Thymus (tissue), 11 donors: ENCODE results near the gene KYNU. TPM values are rescaled to one million over a fixed set of nuclear protein-coding genes. Genes with fewer than 3 reads are reported as not detected.

Experiments used
- DNase-seq, 9 donors: peaks; one replicate each; pipeline ENCODE4 v3.0.0-alpha.2; 2013; ENCODE audit warnings: low spot score in 9 of 9, low read depth in 6 of 9, missing footprints in 1 of 9
- H3K27ac ChIP-seq, 2 donors: one replicate each; pipeline ENCODE4 v1.5.1; 2013; ENCODE audit warnings: control low read depth in 1 of 2, low read depth in 1 of 2, low read length in 1 of 2, mild to moderate bottlenecking in 1 of 2, moderate library complexity in 1 of 2
- H3K27me3 ChIP-seq, 2 donors: one replicate each; pipeline ENCODE4 v1.5.1; 2013; ENCODE audit warnings: low read length in 1 of 2; ENCODE audit not compliant: control insufficient read depth in 2 of 2, insufficient read depth in 1 of 2
- H3K36me3 ChIP-seq, 2 donors: one replicate each; pipeline ENCODE4 v1.5.1; 2013; ENCODE audit warnings: low read length in 1 of 2, mild to moderate bottlenecking in 1 of 2, moderate library complexity in 1 of 2; ENCODE audit not compliant: control insufficient read depth in 2 of 2, insufficient read depth in 2 of 2
- H3K4me1 ChIP-seq, 2 donors: one replicate each; pipeline ENCODE4 v1.5.1; 2013; ENCODE audit warnings: low read length in 2 of 2; ENCODE audit not compliant: control insufficient read depth in 2 of 2, insufficient read depth in 2 of 2
- H3K4me3 ChIP-seq, 2 donors: one replicate each; pipeline ENCODE4 v1.5.1; 2013; ENCODE audit warnings: low read length in 2 of 2, control low read depth in 1 of 2, mild to moderate bottlenecking in 1 of 2
- H3K9me3 ChIP-seq, 2 donors: one replicate each; pipeline ENCODE4 v1.5.1; 2013; ENCODE audit warnings: low read length in 1 of 2, mild to moderate bottlenecking in 1 of 2; ENCODE audit not compliant: control insufficient read depth in 2 of 2, insufficient read depth in 1 of 2
- WGBS: extraction: QIAGEN DNeasy Blood & Tissue Kit; methylation state at CpG from one replicate; pipeline ENCODE4 v1.1.7; 2013; 5-methylcytosine and 5-hydroxymethylcytosine counted together
- polyA plus RNA-seq: library from polyadenylated mRNA; stranded (reverse); fragments of 200-250 nt; gene quantifications from one replicate; pipeline ENCODE4 v1.2.3, GENCODE V29; 2013
- total RNA-seq: library from RNA; stranded (reverse); fragments of 120-200 nt; gene quantifications from one replicate; pipeline ENCODE4 v1.2.4, GENCODE V29; 2013
- donor health status: healthy.

The KYNU gene
- total and polyA plus RNA-seq, 2 donors: 6.6 to 11.3 TPM

GRCh38 chr2:142974288-142975024, 97.0 kb downstream of the KYNU start:
- 76% methylated on average over 3 of the region's 3 CpGs for WGBS
- DNase-seq: no peak
- no peaks in the 10 kb centered on the region for H3K36me3 ChIP-seq
- no peak overlapping the region for H3K27ac ChIP-seq
- no peaks in the 10 kb centered on the region for H3K27me3 ChIP-seq
- peaks cover 0 to 2% of the 10 kb centered on the region in 2 donors for H3K4me1 ChIP-seq
- no peaks in the 10 kb centered on the region for H3K9me3 ChIP-seq
- no peak overlapping the region for H3K4me3 ChIP-seq

DNA sequence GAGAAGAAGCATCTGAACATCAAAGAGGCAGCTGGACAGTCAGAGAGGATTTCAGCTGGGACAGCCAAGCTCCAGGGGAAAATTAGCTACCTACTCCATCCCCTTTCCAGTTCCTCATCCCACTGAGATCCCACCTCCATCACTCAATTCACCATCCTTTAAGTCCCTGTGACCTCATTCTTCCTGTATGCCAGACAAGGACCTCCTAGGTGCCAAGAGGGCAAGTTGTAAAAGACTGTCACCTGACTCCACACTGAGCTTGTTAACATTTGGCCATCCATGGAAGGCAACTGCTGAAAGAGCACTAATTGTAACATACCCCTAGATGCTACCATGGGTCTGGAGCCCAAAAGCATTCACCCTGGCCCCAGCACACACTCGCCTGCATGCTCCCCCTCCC, 97.8 kb downstream of the KYNU start:
- H3K36me3 ChIP-seq: no peaks in the 10 kb centered on the region
- DNase-seq: no peak
- no peaks in the 10 kb centered on the region for H3K9me3 ChIP-seq
- no peaks in the 10 kb centered on the region for H3K27me3 ChIP-seq
- H3K4me3 ChIP-seq: no peak overlapping the region
- peaks cover 0 to 2% of the 10 kb centered on the region in 2 donors for H3K4me1 ChIP-seq
- WGBS: 100% methylated on average over 1 of the region's 1 CpG
- no peak overlapping the region for H3K27ac ChIP-seq

DNA sequence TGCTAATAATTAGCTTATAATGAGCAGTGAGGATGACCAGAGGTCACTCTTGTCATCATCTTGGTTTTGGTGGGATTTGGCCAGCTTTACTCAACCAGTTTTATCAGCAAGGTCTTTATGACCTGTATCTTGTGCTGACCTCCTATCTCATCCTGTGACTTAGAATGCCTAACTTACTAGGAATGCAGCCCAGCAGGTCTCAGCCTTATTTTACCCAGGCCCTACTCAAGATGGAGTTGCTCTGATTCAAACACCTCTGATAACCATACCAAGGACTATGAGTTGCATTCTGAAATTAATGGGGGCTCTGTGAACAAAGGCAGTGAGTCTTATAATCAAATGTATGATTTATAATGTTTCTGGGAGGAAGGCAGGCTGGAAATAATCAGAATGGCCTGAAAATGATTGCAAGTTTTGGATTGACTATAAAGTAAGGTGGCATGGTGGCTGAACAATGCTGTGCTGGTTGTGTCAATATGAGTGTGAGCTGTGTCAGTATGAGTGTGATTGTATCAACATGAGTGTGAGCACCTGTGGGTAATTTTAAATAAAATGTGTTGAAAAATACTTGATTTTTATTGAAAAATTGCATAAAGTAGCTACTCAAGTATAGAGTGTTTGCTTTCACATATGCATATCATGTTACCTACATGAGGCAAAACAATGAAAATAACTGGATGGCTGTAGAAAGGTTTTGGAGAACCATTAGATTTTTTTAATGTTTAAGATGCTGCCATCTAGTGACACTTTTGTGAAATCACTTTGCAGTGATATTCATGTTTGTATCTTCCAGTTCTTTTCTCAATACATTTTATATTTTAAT, 103.0 kb downstream of the KYNU start:
- Histone ChIP-seq H3K9me3 (no peaks in the 10 kb centered on the region), H3K4me3 (no peak overlapping the region), H3K27me3 (no peaks in the 10 kb centered on the region), H3K4me1 (no peaks in the 10 kb centered on the region), H3K27ac (no peak overlapping the region), H3K36me3 (no peaks in the 10 kb centered on the region)
- DNase-seq: peak in 1 of 9 donors; percentile 7

DNA sequence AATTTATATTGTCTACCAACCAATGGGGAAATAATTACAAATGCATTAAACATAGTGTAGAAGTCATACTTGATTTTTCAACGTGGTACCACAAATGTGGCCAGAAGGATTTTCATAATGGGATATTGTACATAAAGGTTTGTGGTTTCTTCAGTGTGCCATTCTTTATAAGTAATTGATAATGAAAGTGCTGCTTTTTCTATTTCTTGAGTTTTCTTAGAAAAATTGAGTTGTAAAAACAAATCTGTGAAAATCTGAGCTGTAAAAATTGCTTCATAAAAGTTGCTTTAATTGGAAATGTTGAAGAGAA, 103.6 kb downstream of the KYNU start:
- no peak overlapping the region for H3K4me3 ChIP-seq
- H3K4me1 ChIP-seq: no peaks in the 10 kb centered on the region
- H3K27me3 ChIP-seq: no peaks in the 10 kb centered on the region
- no peak for DNase-seq
- 3% methylated on average over 1 of the region's 1 CpG for whole genome bisulfite sequencing
- no peak overlapping the region for H3K27ac ChIP-seq
- no peaks in the 10 kb centered on the region for H3K9me3 ChIP-seq
- no peaks in the 10 kb centered on the region for H3K36me3 ChIP-seq

DNA sequence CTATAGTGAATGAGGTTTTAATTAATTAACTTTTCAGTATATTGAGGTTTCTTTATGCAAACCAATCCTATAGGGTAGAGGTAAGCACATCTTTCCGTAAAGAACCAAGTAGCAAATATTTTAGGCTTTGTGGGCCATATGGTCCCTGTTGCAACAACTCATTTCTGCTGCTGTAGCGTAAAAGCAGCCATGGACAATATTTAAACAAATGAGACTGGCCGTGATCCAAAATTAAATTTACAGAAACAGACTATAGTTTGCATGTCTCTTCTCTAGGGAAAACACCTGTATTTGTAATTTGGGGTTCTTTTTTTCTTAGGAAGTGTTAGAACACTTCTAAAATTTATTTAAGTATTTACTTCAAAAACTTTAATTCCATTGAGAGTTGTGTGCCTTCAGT, 104.3 kb downstream of the KYNU start:
- Histone ChIP-seq H3K4me1 (no peaks in the 10 kb centered on the region), H3K36me3 (no peaks in the 10 kb centered on the region), H3K27ac (no peak overlapping the region), H3K27me3 (no peaks in the 10 kb centered on the region), H3K4me3 (no peak overlapping the region), H3K9me3 (no peaks in the 10 kb centered on the region)
- no peak for DNase-seq
- whole genome bisulfite sequencing: 99% methylated on average over 3 of the region's 3 CpGs

- WGBS: 97% methylated on average over 1 of the region's 1 CpG
- no peak for DNase-seq
- Histone ChIP-seq H3K27me3 (no peaks in the 10 kb centered on the region), H3K4me3 (no peak overlapping the region), H3K27ac (no peak overlapping the region), H3K9me3 (no peaks in the 10 kb centered on the region), H3K4me1 (no peaks in the 10 kb centered on the region), H3K36me3 (no peaks in the 10 kb centered on the region)
Observed at GRCh38 chr2:142983174-142983573, 105.7 kb downstream of the KYNU start.

DNA sequence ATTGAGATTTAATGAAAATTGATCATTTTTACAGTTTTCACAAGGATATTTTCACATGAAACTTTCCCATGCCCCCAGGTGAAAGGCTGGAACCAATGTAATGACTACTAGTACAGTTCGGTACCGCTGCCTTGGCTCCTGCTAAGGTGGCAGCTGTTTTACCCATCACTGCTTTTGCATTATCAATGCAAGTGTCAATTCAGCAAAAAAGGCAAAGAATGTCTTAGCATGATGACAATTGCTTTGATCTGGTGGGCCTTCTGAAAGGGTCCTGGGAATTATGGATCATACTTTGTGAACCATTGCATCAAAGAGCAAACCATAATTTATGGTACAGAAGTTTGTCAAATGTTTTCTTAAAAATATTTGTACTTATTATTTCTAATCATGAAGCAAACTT, 107.2 kb downstream of the KYNU start:
- Histone ChIP-seq H3K27me3 (no peaks in the 10 kb centered on the region), H3K4me1 (no peaks in the 10 kb centered on the region), H3K4me3 (no peak overlapping the region), H3K27ac (no peak overlapping the region), H3K36me3 (no peaks in the 10 kb centered on the region), H3K9me3 (no peaks in the 10 kb centered on the region)
- 95% methylated on average over 2 of the region's 2 CpGs for WGBS
- no peak for DNase-seq

DNA sequence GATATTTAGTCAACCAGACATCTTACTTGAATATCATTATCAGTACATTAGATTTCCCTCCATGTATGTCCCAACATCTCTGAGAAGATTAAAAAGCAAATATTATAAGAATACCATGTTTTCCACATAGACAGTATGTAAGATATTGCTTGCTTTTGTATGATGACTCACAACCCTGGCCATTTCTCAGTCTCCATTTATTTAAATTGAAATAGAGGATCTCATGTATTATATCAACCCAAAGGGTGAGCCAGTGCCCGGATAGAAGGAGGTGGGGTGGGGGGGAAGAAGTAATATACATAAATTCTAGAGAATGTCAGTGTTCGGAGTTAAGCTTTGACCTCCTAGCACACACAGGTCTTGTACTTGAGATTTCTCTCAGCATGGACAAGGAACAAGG, 109.6 kb downstream of the KYNU start:
- Histone ChIP-seq H3K27me3 (no peaks in the 10 kb centered on the region), H3K4me1 (no peaks in the 10 kb centered on the region), H3K4me3 (no peak overlapping the region), H3K9me3 (no peaks in the 10 kb centered on the region), H3K27ac (no peak overlapping the region), H3K36me3 (no peaks in the 10 kb centered on the region)
- DNase-seq: no peak
- 98% methylated on average over 2 of the region's 2 CpGs for WGBS

GRCh38 chr2:142989273-142990204, 112.1 kb downstream of the KYNU start:
- Histone ChIP-seq H3K9me3 (no peaks in the 10 kb centered on the region), H3K27ac (no peak overlapping the region), H3K4me1 (no peaks in the 10 kb centered on the region), H3K27me3 (no peaks in the 10 kb centered on the region), H3K36me3 (no peaks in the 10 kb centered on the region), H3K4me3 (no peak overlapping the region)
- DNase-seq: peak in 4 of 9 donors; percentile 4 to 37 (median 15)
- 58% methylated on average over 5 of the region's 5 CpGs for WGBS
